Measurements from ENCODE around the gene CNNM1.

The CNNM1 gene

GRCh38 chr10:99337901-99338300, 8.7 kb downstream of the CNNM1 start:
- DNase-seq (ENCODE audit: low read depth), result no peak

GRCh38 chr10:99339077-99339476, 9.9 kb downstream of the CNNM1 start:
- DNase-seq (ENCODE audit: low read depth), result no peak

GRCh38 chr10:99339563-99340047, 10.4 kb downstream of the CNNM1 start:
- DNase-seq (ENCODE audit: low read depth), result no peak

- no peak for DNase-seq (ENCODE audit: low read depth)
Measured at GRCh38 chr10:99340650-99341049, 11.5 kb downstream of the CNNM1 start.

GRCh38 chr10:99341248-99341647, 12.1 kb downstream of the CNNM1 start:
- no peak for DNase-seq (ENCODE audit: low read depth)

GRCh38 chr10:99341860-99342490, 12.8 kb downstream of the CNNM1 start:
- DNase-seq (ENCODE audit: low read depth), result no peak

GRCh38 chr10:99343262-99343661, 14.1 kb downstream of the CNNM1 start:
- no peak for DNase-seq (ENCODE audit: low read depth)

- DNase-seq (ENCODE audit: low read depth), result no peak
Measured at GRCh38 chr10:99344715-99345114, 15.6 kb downstream of the CNNM1 start.

- DNase-seq (ENCODE audit: low read depth), result no peak
Measured at GRCh38 chr10:99345350-99345749, 16.2 kb downstream of the CNNM1 start.

GRCh38 chr10:99346247-99346646, 17.1 kb downstream of the CNNM1 start:
- no peak for DNase-seq (ENCODE audit: low read depth)

GRCh38 chr10:99347672-99348071, 18.5 kb downstream of the CNNM1 start:
- no peak for DNase-seq (ENCODE audit: low read depth)

- DNase-seq (ENCODE audit: low read depth), result no peak
Measured at GRCh38 chr10:99353182-99353581, 24.0 kb downstream of the CNNM1 start.

GRCh38 chr10:99357691-99358090, 28.5 kb downstream of the CNNM1 start:
- no peak for DNase-seq (ENCODE audit: low read depth)

- DNase-seq (ENCODE audit: low read depth), result no peak
Measured at GRCh38 chr10:99358101-99358500, 28.9 kb downstream of the CNNM1 start.

GRCh38 chr10:99360934-99361333, 31.8 kb downstream of the CNNM1 start:
- DNase-seq (ENCODE audit: low read depth), result no peak

GRCh38 chr10:99364125-99364524, 35.0 kb downstream of the CNNM1 start:
- no peak for DNase-seq (ENCODE audit: low read depth)

GRCh38 chr10:99365311-99365710, 36.2 kb downstream of the CNNM1 start:
- no peak for DNase-seq (ENCODE audit: low read depth)

GRCh38 chr10:99365736-99366135, 36.6 kb downstream of the CNNM1 start:
- DNase-seq (ENCODE audit: low read depth), result no peak

- no peak for DNase-seq (ENCODE audit: low read depth)
Measured at GRCh38 chr10:99366666-99367065, 37.5 kb downstream of the CNNM1 start.

- no peak for DNase-seq (ENCODE audit: low read depth)
Measured at GRCh38 chr10:99368646-99369045, 39.5 kb downstream of the CNNM1 start.

- DNase-seq (ENCODE audit: low read depth), result no peak
Measured at GRCh38 chr10:99369126-99369525, 40.0 kb downstream of the CNNM1 start.

GRCh38 chr10:99369551-99369950, 40.4 kb downstream of the CNNM1 start:
- DNase-seq (ENCODE audit: low read depth), result no peak

- DNase-seq (ENCODE audit: low read depth), result no peak
Measured at GRCh38 chr10:99370993-99371392, 41.8 kb downstream of the CNNM1 start.

- DNase-seq (ENCODE audit: low read depth), result no peak
Measured at GRCh38 chr10:99372546-99373271, 43.6 kb downstream of the CNNM1 start.
